Ishikawa (cell line): ENCODE data around the gene HAO1.

ENCODE experiments used
- EP300 ChIP-seq: IDR thresholded peaks from 2 replicates; pipeline ENCODE4 v1.6.1; 2012; ENCODE audit warnings: borderline replicate concordance
- FOXM1 ChIP-seq: IDR thresholded peaks from 2 replicates; pipeline ENCODE4 v1.6.1; 2012; ENCODE audit warnings: low read depth, borderline replicate concordance
- TCF12 ChIP-seq: IDR thresholded peaks from 2 replicates; pipeline ENCODE4 v1.6.1; 2012; ENCODE audit warnings: low read depth
- YY1 ChIP-seq: IDR thresholded peaks from 2 replicates; pipeline ENCODE4 v1.6.1; 2012; ENCODE audit warnings: low read depth
- ZBTB7A ChIP-seq: IDR thresholded peaks from 2 replicates; pipeline ENCODE4 v1.6.1; 2012; ENCODE audit warnings: low read depth
- TF ChIP-seq, protein P1 (sequence below): IDR thresholded peaks from 2 replicates; pipeline ENCODE4 v1.6.1; 2012; ENCODE audit warnings: low read depth, mild to moderate bottlenecking

- TF ChIP-seq TCF12 (no peak), YY1 (no peak), ZBTB7A (no peak), FOXM1 (no peak), EP300 (no peak)
- TF ChIP-seq, protein P1, sequence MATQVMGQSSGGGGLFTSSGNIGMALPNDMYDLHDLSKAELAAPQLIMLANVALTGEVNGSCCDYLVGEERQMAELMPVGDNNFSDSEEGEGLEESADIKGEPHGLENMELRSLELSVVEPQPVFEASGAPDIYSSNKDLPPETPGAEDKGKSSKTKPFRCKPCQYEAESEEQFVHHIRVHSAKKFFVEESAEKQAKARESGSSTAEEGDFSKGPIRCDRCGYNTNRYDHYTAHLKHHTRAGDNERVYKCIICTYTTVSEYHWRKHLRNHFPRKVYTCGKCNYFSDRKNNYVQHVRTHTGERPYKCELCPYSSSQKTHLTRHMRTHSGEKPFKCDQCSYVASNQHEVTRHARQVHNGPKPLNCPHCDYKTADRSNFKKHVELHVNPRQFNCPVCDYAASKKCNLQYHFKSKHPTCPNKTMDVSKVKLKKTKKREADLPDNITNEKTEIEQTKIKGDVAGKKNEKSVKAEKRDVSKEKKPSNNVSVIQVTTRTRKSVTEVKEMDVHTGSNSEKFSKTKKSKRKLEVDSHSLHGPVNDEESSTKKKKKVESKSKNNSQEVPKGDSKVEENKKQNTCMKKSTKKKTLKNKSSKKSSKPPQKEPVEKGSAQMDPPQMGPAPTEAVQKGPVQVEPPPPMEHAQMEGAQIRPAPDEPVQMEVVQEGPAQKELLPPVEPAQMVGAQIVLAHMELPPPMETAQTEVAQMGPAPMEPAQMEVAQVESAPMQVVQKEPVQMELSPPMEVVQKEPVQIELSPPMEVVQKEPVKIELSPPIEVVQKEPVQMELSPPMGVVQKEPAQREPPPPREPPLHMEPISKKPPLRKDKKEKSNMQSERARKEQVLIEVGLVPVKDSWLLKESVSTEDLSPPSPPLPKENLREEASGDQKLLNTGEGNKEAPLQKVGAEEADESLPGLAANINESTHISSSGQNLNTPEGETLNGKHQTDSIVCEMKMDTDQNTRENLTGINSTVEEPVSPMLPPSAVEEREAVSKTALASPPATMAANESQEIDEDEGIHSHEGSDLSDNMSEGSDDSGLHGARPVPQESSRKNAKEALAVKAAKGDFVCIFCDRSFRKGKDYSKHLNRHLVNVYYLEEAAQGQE, result no peak
These were observed 27.1 kb upstream of the HAO1 start for GRCh38 chr20:7967199-7967844.
